DMS53 treated with DMSO at 0.1 percent for 48 hours (cell line): Measurements from ENCODE around the gene OR10T2.
"Not testable (repeated sequence)": the region's sequence is repeated elsewhere in the genome, so short reads cannot be mapped to it uniquely, and the experiment has no call there.

Source experiments
- DNase-seq: peaks from one replicate; lab custom pipeline; 2025; ENCODE audit not compliant: unreplicated experiment; lab: John Stamatoyannopoulos, UW

The OR10T2 gene

GRCh38 chr1:158398818-158399514, at the start of gene OR10T2:
OR10T2 (minus strand) TSS chr1:158399466; CDS start chr1:158399466, 0 bp downstream.
- no peak for DNase-seq

GRCh38 chr1:158445376-158445775, 46.1 kb upstream of the OR10T2 start:
- DNase-seq, result no peak

- DNase-seq, result no peak
These were observed 35.5 kb upstream of the OR10T2 start for GRCh38 chr1:158434741-158435140.

GRCh38 chr1:158430163-158430562, 30.9 kb upstream of the OR10T2 start:
- DNase-seq, result not testable (repeated sequence)

- DNase-seq, result no peak
These were observed 26.9 kb upstream of the OR10T2 start, which contains the start of gene OR10K2 for GRCh38 chr1:158426137-158426536. OR10K2 (minus strand) TSS chr1:158426237; CDS start chr1:158420866, 5,371 bp downstream.

- no peak for DNase-seq
These were observed 25.8 kb upstream of the OR10T2 start for GRCh38 chr1:158425027-158425426.

GRCh38 chr1:158422212-158422611, 22.9 kb upstream of the OR10T2 start:
- no peak for DNase-seq

- DNase-seq, result no peak
These were observed 18.3 kb upstream of the OR10T2 start for GRCh38 chr1:158417586-158417985.

GRCh38 chr1:158414651-158415345, 15.5 kb upstream of the OR10T2 start:
- no peak for DNase-seq

- no peak for DNase-seq
These were observed 7.8 kb upstream of the OR10T2 start for GRCh38 chr1:158407092-158407491.

- peak; percentile 42 for DNase-seq
These were observed 1.6 kb upstream of the OR10T2 start for GRCh38 chr1:158400871-158401270.

GRCh38 chr1:158396646-158397045, 2.6 kb downstream of the OR10T2 start:
- no peak for DNase-seq

- DNase-seq, result no peak
These were observed 5.8 kb downstream of the OR10T2 start for GRCh38 chr1:158393476-158393875.

- no peak for DNase-seq
These were observed 8.2 kb downstream of the OR10T2 start for GRCh38 chr1:158391099-158391498.

- DNase-seq, result no peak
These were observed 8.9 kb downstream of the OR10T2 start for GRCh38 chr1:158390331-158390730.

- DNase-seq, result no peak
These were observed 24.4 kb downstream of the OR10T2 start for GRCh38 chr1:158374860-158375259.

GRCh38 chr1:158374101-158374500, 25.2 kb downstream of the OR10T2 start:
- DNase-seq, result not testable (repeated sequence)

GRCh38 chr1:158371188-158371953, 27.9 kb downstream of the OR10T2 start:
- no peak for DNase-seq

- no peak for DNase-seq
These were observed 32.5 kb downstream of the OR10T2 start for GRCh38 chr1:158366783-158367182.

- DNase-seq, result no peak
These were observed 36.3 kb downstream of the OR10T2 start for GRCh38 chr1:158362941-158363340.

- no peak for DNase-seq
These were observed 36.8 kb downstream of the OR10T2 start for GRCh38 chr1:158362482-158362881.

- no peak for DNase-seq
These were observed 41.8 kb downstream of the OR10T2 start for GRCh38 chr1:158357441-158357840.
